HL-60/S4 treated with retinoic acid at 250 ng/mL for 4 days and 3 days (cell line): ENCODE data around the gene CDKL2.
"Not testable (repeated sequence)": the region's sequence is repeated elsewhere in the genome, so short reads cannot be mapped to it uniquely, and the experiment has no call there.

Source experiments
- in situ Hi-C: fragments of 300-500 bp; cut with MboI; formaldehyde crosslinking; loops from 2 replicates; pipeline ENCODE4 v1.7.0; 2022; ENCODE audit warnings: low sequenced_read_pairs

CDKL2 gene

GRCh38 chr4:75630174-75630936 lies at the start of gene CDKL2:
Gene CDKL2, minus strand, starts transcription at chr4:75630528. Its CDS starts 4,540 bp downstream, at chr4:75625988.
- in situ Hi-C loops: no loop called here

GRCh38 chr4:75678965-75679364 lies 48.6 kb upstream of the CDKL2 start:
- in situ Hi-C loops: no loop called here

- in situ Hi-C loops: no loop called here
Observed at GRCh38 chr4:75678473-75678872, 48.1 kb upstream of the CDKL2 start.

GRCh38 chr4:75675004-75675531 lies 44.7 kb upstream of the CDKL2 start:
- in situ Hi-C loops: no loop called here

- in situ Hi-C loops: no loop called here
Observed at GRCh38 chr4:75673959-75674328, 43.6 kb upstream of the CDKL2 start.

- in situ Hi-C loops: no loop called here
Observed at GRCh38 chr4:75673027-75673958, 43.0 kb upstream of the CDKL2 start, which contains the start of gene G3BP2. Gene G3BP2, minus strand, starts transcription at chr4:75673411. Its CDS starts 11,386 bp downstream, at chr4:75662025.

- in situ Hi-C loops: no loop called here
Observed at GRCh38 chr4:75672461-75673026, 42.2 kb upstream of the CDKL2 start.

- in situ Hi-C loops: no loop called here
Observed at GRCh38 chr4:75671802-75672421, 41.6 kb upstream of the CDKL2 start.

GRCh38 chr4:75668596-75668995 lies 38.3 kb upstream of the CDKL2 start:
- in situ Hi-C loops: no loop called here

- in situ Hi-C loops: not testable (repeated sequence)
Observed at GRCh38 chr4:75667636-75668035, 37.3 kb upstream of the CDKL2 start.

GRCh38 chr4:75666299-75666698 lies 36.0 kb upstream of the CDKL2 start:
- in situ Hi-C loops: no loop called here

- in situ Hi-C loops: not testable (repeated sequence)
Observed at GRCh38 chr4:75664604-75665003, 34.3 kb upstream of the CDKL2 start.

GRCh38 chr4:75662626-75663025 lies 32.3 kb upstream of the CDKL2 start:
- in situ Hi-C loops: no loop called here

GRCh38 chr4:75660491-75660890 lies 30.2 kb upstream of the CDKL2 start:
- in situ Hi-C loops: no loop called here

- in situ Hi-C loops: no loop called here
Observed at GRCh38 chr4:75659512-75660031, 29.2 kb upstream of the CDKL2 start.

GRCh38 chr4:75658876-75659275 lies 28.5 kb upstream of the CDKL2 start:
- in situ Hi-C loops: no loop called here

- in situ Hi-C loops: no loop called here
Observed at GRCh38 chr4:75655562-75655961, 25.2 kb upstream of the CDKL2 start.

- in situ Hi-C loops: no loop called here
Observed at GRCh38 chr4:75654905-75655304, 24.6 kb upstream of the CDKL2 start.

GRCh38 chr4:75653845-75654503 lies 23.6 kb upstream of the CDKL2 start:
- in situ Hi-C loops: no loop called here

GRCh38 chr4:75644095-75644494 lies 13.8 kb upstream of the CDKL2 start:
- in situ Hi-C loops: no loop called here
